Activated T-cell treated with anti-CD3 and anti-CD28 coated beads, Interleukin-2, amount 50 U/mL, for 72 hours (primary cell): ENCODE measurements around the gene SCGB1A1. TPM values are rescaled to one million over a fixed set of nuclear protein-coding genes. Genes with fewer than 3 reads are reported as not detected.
"Not testable (repeated sequence)": the region's sequence is repeated elsewhere in the genome, so short reads cannot be mapped to it uniquely, and the experiment has no call there.

Experiments used
- ATAC-seq, 2 donors: fragments of 150-1000 bp; cut with Tn5 transposase; replicated peaks in 1 of 2; 2 replicates each; pipeline ENCODE4 v1.10.0; 2021; ENCODE audit warnings: moderate library complexity in 2 of 2, mild to moderate bottlenecking in 1 of 2
- DNase-seq, 2 donors: peaks; one replicate each; pipeline ENCODE4 v3.0.0; 2021 to 2022; ENCODE audit warnings: mixed read lengths in 1 of 2
- H3K27ac Mint-ChIP-seq: one replicate; pipeline ENCODE4 v1.8.0; 2022; ENCODE audit warnings: mild to moderate bottlenecking, moderate library complexity, mixed read lengths
- H3K27me3 Mint-ChIP-seq: one replicate; pipeline ENCODE4 v1.8.0; 2022; ENCODE audit warnings: low read depth, mixed read lengths
- H3K36me3 Mint-ChIP-seq, 2 donors: one replicate each; pipeline ENCODE4 v1.8.0; 2022; ENCODE audit warnings: mixed read lengths in 2 of 2, mild to moderate bottlenecking in 1 of 2; ENCODE audit not compliant: insufficient read depth in 2 of 2
- H3K4me1 Mint-ChIP-seq: one replicate; pipeline ENCODE4 v1.8.0; 2022; ENCODE audit warnings: low read depth, mixed read lengths
- H3K4me3 Mint-ChIP-seq, 2 donors: one replicate each; pipeline ENCODE4 v1.8.0; 2022; ENCODE audit warnings: mild to moderate bottlenecking in 2 of 2, mixed read lengths in 2 of 2, moderate library complexity in 2 of 2
- H3K9me3 Mint-ChIP-seq, 2 donors: one replicate each; pipeline ENCODE4 v1.8.0; 2022; ENCODE audit warnings: mixed read lengths in 2 of 2
- total RNA-seq, 2 donors: library from RNA; stranded (reverse); gene quantifications; one replicate each; pipeline ENCODE4 v1.2.3, GENCODE V29; 2022

The SCGB1A1 gene
- not detected for total RNA-seq

- no peak within 1 kb of the TSS for H3K27ac Mint-ChIP-seq
Observed at GRCh38 chr11:62418733-62419132, at the start of gene SCGB1A1. Gene SCGB1A1, plus strand, starts transcription at chr11:62419033. Its CDS starts 63 bp downstream, at chr11:62419096.

GRCh38 chr11:62370743-62371440, 47.9 kb upstream of the SCGB1A1 start:
- no peaks in the 10 kb centered on the region for H3K9me3 Mint-ChIP-seq
- DNase-seq (peak; percentile 57 to 68), ATAC-seq (peak; percentile 93 to 96)
- peak overlapping the region; percentile 77 for H3K27ac Mint-ChIP-seq
- H3K27me3 Mint-ChIP-seq, result no peaks in the 10 kb centered on the region
- H3K4me1 Mint-ChIP-seq, result peaks cover 11% of the 10 kb centered on the region
- H3K4me3 Mint-ChIP-seq, result peak overlapping the region; percentile 81 to 82
- no peaks in the 10 kb centered on the region for H3K36me3 Mint-ChIP-seq

More at GRCh38 chr11:62418733-62419132, at the start of gene SCGB1A1:
- Mint-ChIP-seq H3K4me1 (no peaks in the 10 kb centered on the region), H3K27me3 (no peaks in the 10 kb centered on the region), H3K4me3 (no peak within 1 kb of the TSS), H3K36me3 (no peaks in the 10 kb centered on the region), H3K9me3 (no peaks in the 10 kb centered on the region)
- no peak for DNase-seq
- no peak for ATAC-seq

GRCh38 chr11:62372871-62373270, 46.0 kb upstream of the SCGB1A1 start:
- Mint-ChIP-seq H3K27me3 (no peaks in the 10 kb centered on the region), H3K27ac (no peak overlapping the region), H3K36me3 (no peaks in the 10 kb centered on the region), H3K4me3 (no peak overlapping the region), H3K9me3 (no peaks in the 10 kb centered on the region), H3K4me1 (peaks cover 11% of the 10 kb centered on the region)
- ATAC-seq (peak in 1 of 2 donors; percentile 41), DNase-seq (no peak)

- Mint-ChIP-seq H3K27me3 (no peaks in the 10 kb centered on the region), H3K9me3 (no peaks in the 10 kb centered on the region), H3K36me3 (no peaks in the 10 kb centered on the region), H3K27ac (no peak overlapping the region), H3K4me1 (peaks cover 11% of the 10 kb centered on the region), H3K4me3 (no peak overlapping the region)
- no peak for ATAC-seq
- no peak for DNase-seq
Observed at GRCh38 chr11:62373464-62374119, 45.2 kb upstream of the SCGB1A1 start.

GRCh38 chr11:62374801-62375200, 44.0 kb upstream of the SCGB1A1 start:
- H3K27ac Mint-ChIP-seq, result no peak overlapping the region
- H3K27me3 Mint-ChIP-seq, result no peaks in the 10 kb centered on the region
- H3K4me1 Mint-ChIP-seq, result peaks cover 11% of the 10 kb centered on the region
- no peak overlapping the region for H3K4me3 Mint-ChIP-seq
- DNase-seq (no peak), ATAC-seq (no peak)
- H3K9me3 Mint-ChIP-seq, result no peaks in the 10 kb centered on the region
- no peaks in the 10 kb centered on the region for H3K36me3 Mint-ChIP-seq

- not testable (repeated sequence) for DNase-seq, H3K4me3 Mint-ChIP-seq, ATAC-seq, H3K36me3 Mint-ChIP-seq, H3K27me3 Mint-ChIP-seq, H3K27ac Mint-ChIP-seq, H3K9me3 Mint-ChIP-seq
- H3K4me1 Mint-ChIP-seq, result peaks cover 12% of the 10 kb centered on the region
Observed at GRCh38 chr11:62378459-62379063, 40.3 kb upstream of the SCGB1A1 start.

GRCh38 chr11:62379586-62379985, 39.2 kb upstream of the SCGB1A1 start:
- not testable (repeated sequence) for DNase-seq, H3K36me3 Mint-ChIP-seq

GRCh38 chr11:62380821-62381245, 38.0 kb upstream of the SCGB1A1 start:
- H3K4me1 Mint-ChIP-seq, result peaks cover 17% of the 10 kb centered on the region
- H3K27me3 Mint-ChIP-seq, H3K27ac Mint-ChIP-seq: not testable (repeated sequence)

More at GRCh38 chr11:62379586-62379985, 39.2 kb upstream of the SCGB1A1 start:
- not testable (repeated sequence) for ATAC-seq, H3K27ac Mint-ChIP-seq, H3K27me3 Mint-ChIP-seq, H3K4me3 Mint-ChIP-seq, H3K9me3 Mint-ChIP-seq
- peaks cover 12% of the 10 kb centered on the region for H3K4me1 Mint-ChIP-seq

GRCh38 chr11:62383822-62384221, 35.0 kb upstream of the SCGB1A1 start:
- H3K27ac Mint-ChIP-seq, result no peak overlapping the region
- no peak for DNase-seq
- H3K4me3 Mint-ChIP-seq, result no peak overlapping the region
- H3K36me3 Mint-ChIP-seq, result no peaks in the 10 kb centered on the region
- no peaks in the 10 kb centered on the region for H3K27me3 Mint-ChIP-seq
- H3K9me3 Mint-ChIP-seq, result no peaks in the 10 kb centered on the region
- no peak for ATAC-seq
- H3K4me1 Mint-ChIP-seq, result peaks cover 25% of the 10 kb centered on the region

More at GRCh38 chr11:62380821-62381245, 38.0 kb upstream of the SCGB1A1 start:
- peak overlapping the region in 1 of 2 donors; percentile 3 for H3K4me3 Mint-ChIP-seq
- peak; percentile 76 to 82 for ATAC-seq
- not testable (repeated sequence) for H3K36me3 Mint-ChIP-seq, H3K9me3 Mint-ChIP-seq
- peak; percentile 45 to 57 for DNase-seq

GRCh38 chr11:62386083-62386482, 32.8 kb upstream of the SCGB1A1 start:
- not testable (repeated sequence) for H3K4me3 Mint-ChIP-seq, H3K27me3 Mint-ChIP-seq, H3K27ac Mint-ChIP-seq, H3K9me3 Mint-ChIP-seq, H3K36me3 Mint-ChIP-seq
- peaks cover 18% of the 10 kb centered on the region for H3K4me1 Mint-ChIP-seq
- peak; percentile 58 to 61 for ATAC-seq
- peak in 1 of 2 donors; percentile 24 for DNase-seq

- peaks cover 13% of the 10 kb centered on the region for H3K4me1 Mint-ChIP-seq
- no peak overlapping the region for H3K4me3 Mint-ChIP-seq
- H3K27ac Mint-ChIP-seq, result no peak overlapping the region
- DNase-seq (no peak), ATAC-seq (no peak)
- H3K27me3 Mint-ChIP-seq, result no peaks in the 10 kb centered on the region
- no peaks in the 10 kb centered on the region for H3K36me3 Mint-ChIP-seq
- H3K9me3 Mint-ChIP-seq, result no peaks in the 10 kb centered on the region
Observed at GRCh38 chr11:62387381-62387780, 31.5 kb upstream of the SCGB1A1 start.

- no peaks in the 10 kb centered on the region for H3K27me3 Mint-ChIP-seq
- no peak for DNase-seq
- H3K9me3 Mint-ChIP-seq, result no peaks in the 10 kb centered on the region
Observed at GRCh38 chr11:62388999-62389398, 29.8 kb upstream of the SCGB1A1 start.

GRCh38 chr11:62390237-62390636, 28.6 kb upstream of the SCGB1A1 start:
- Mint-ChIP-seq H3K4me3 (no peak overlapping the region), H3K27ac (no peak overlapping the region), H3K36me3 (no peaks in the 10 kb centered on the region), H3K9me3 (no peaks in the 10 kb centered on the region), H3K27me3 (no peaks in the 10 kb centered on the region), H3K4me1 (peaks cover 16% of the 10 kb centered on the region)
- DNase-seq, result no peak
- ATAC-seq, result no peak

More at GRCh38 chr11:62388999-62389398, 29.8 kb upstream of the SCGB1A1 start:
- Mint-ChIP-seq H3K4me1 (peaks cover 13% of the 10 kb centered on the region), H3K36me3 (no peaks in the 10 kb centered on the region), H3K27ac (no peak overlapping the region), H3K4me3 (no peak overlapping the region)
- no peak for ATAC-seq
